Suprapubic skin (tissue), 4 donors: ENCODE data around the gene CNTN3.

Experiments used
- CTCF ChIP-seq, 2 donors: fragments of 200-600 bp in 1 of 2; fragments of 450-650 bp in 1 of 2; sonication (generic) in 1 of 2; IDR thresholded peaks; one replicate each; pipeline ENCODE4 v1.5.1; 2016 to 2019; ENCODE audit warnings: antibody characterized with exemption in 2 of 2, mild to moderate bottlenecking in 1 of 2, moderate library complexity in 1 of 2
- EP300 ChIP-seq: sonication (generic); formaldehyde crosslinking; IDR thresholded peaks from one replicate; pipeline ENCODE4 v1.6.1; 2017; ENCODE audit warnings: antibody characterized with exemption
- POLR2A ChIP-seq, 2 donors: fragments of 450-650 bp; IDR thresholded peaks; one replicate each; pipeline ENCODE4 v1.6.1; 2017; ENCODE audit warnings: antibody characterized with exemption in 2 of 2, mild to moderate bottlenecking in 2 of 2, moderate library complexity in 2 of 2
- POLR2AphosphoS5 ChIP-seq, 3 donors: sonication (generic); formaldehyde crosslinking; IDR thresholded peaks; one replicate each; pipeline ENCODE4 v1.6.1; 2017; ENCODE audit warnings: antibody characterized with exemption in 3 of 3

GRCh38 chr3:74624301-74624700 is 9.8 kb upstream of the CNTN3 start:
- no peak for TF ChIP-seq POLR2AphosphoS5 (IDR thresholded peaks at IDR 0.05)
- no peak for TF ChIP-seq CTCF (IDR thresholded peaks at IDR 0.05)
- TF ChIP-seq EP300: no peak
- no peak for TF ChIP-seq POLR2A (IDR thresholded peaks at IDR 0.05)
